Lower lobe of right lung (tissue), 2 donors: ENCODE data around the gene TPM1. TPM values are rescaled to one million over a fixed set of nuclear protein-coding genes. Genes with fewer than 3 reads are reported as not detected.

Experiments
- ATAC-seq, 2 donors: fragments of 200-7000 bp; cut with Tn5 transposase; one replicate each; pipeline ENCODE4 v1.9.1; 2020 to 2022; ENCODE audit warnings: mild to moderate bottlenecking in 2 of 2, moderate library complexity in 2 of 2
- DNase-seq: peaks from one replicate; pipeline ENCODE4 v3.0.0-alpha.2; 2020
- H3K27ac ChIP-seq: fragments of 200-600 bp; one replicate; pipeline ENCODE4 v1.8.0; 2022
- H3K27me3 ChIP-seq: fragments of 200-600 bp; one replicate; pipeline ENCODE4 v1.8.0; 2022; ENCODE audit warnings: low read depth
- H3K36me3 ChIP-seq: fragments of 200-600 bp; one replicate; pipeline ENCODE4 v1.8.0; 2022; ENCODE audit warnings: mild to moderate bottlenecking
- H3K4me1 ChIP-seq: fragments of 200-600 bp; one replicate; pipeline ENCODE4 v1.8.0; 2022
- H3K4me3 ChIP-seq: fragments of 200-600 bp; one replicate; pipeline ENCODE4 v1.8.0; 2022; ENCODE audit warnings: mild to moderate bottlenecking
- H3K9me3 ChIP-seq: fragments of 200-600 bp; one replicate; pipeline ENCODE4 v1.8.0; 2022
- CTCF ChIP-seq: fragments of 200-600 bp; IDR thresholded peaks from one replicate; pipeline ENCODE4 v1.8.0; 2022; ENCODE audit warnings: antibody characterized with exemption, mild to moderate bottlenecking
- intact Hi-C: fragments of 100-400 bp; cut with DNase I; formaldehyde crosslinking; loops from one replicate; pipeline ENCODE4 v1.11.0; 2022
- total RNA-seq: library from RNA; stranded (reverse); fragmentation: NEBNext Ultra II Directional; extraction: Animal tissue kit (Norgen Biotek cat#: 25700); gene quantifications from one replicate; pipeline ENCODE4 v1.2.1, GENCODE V29; 2021
- donor health status: DM: no; HTN: yes; CAD: no; lungs with severe emphysema.

TPM1 gene
- total RNA-seq, 1 donor from 2014 or later, result 137 TPM

DNA sequence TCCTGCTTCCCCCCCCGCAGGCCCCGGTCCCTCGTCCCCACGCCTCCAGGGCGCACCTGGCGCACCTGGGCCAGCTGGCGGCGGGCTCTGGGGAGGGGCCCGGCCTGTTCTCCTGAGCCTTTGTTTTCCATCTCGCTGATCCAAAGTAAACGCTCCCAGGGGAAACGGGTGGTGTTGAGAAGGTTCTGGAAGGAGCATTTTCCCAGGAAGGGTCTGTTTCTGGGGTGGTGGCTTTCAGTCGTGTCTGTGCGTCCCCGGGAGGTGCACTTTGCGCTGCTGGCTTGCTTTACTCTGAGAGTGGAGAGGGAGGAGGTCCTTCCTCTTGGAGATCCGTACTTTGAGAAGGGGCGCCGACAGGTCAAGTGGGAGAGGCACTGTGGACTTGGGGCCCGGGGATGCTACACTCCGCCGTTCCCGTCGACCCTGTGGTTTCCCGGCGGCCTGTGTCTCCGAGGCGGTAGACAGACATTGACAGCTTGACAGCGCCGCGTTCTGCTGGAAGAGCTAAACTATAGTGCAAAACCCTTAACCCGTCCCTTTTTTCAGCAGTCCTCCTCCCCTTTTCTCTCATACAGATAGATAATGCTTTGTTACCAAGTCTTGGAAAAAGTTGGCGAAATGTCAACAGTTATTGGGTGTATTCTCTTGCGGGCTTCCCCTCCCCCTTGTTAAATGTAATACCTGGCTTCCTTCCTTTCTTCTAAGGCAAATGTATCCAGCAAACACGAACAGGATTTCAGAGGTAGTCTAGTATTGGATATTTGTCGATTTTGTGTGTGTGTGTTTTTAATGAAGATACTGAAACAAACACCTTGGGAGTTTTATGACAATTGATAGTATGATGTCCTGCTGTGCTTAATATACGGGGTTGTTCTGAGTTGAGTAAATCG is 6.5 kb downstream of the TPM1 start:
- intact Hi-C loops, result no loop called here
- peak; percentile 5 to 69 for ATAC-seq

GRCh38 chr15:63049783-63050371 is 7.3 kb downstream of the TPM1 start:
- Histone ChIP-seq H3K36me3 (no peaks in the 10 kb centered on the region), H3K27me3 (peaks cover 7% of the 10 kb centered on the region), H3K4me3 (peak overlapping the region; percentile 100), H3K4me1 (peaks cover 75% of the 10 kb centered on the region), H3K9me3 (no peaks in the 10 kb centered on the region), H3K27ac (peak overlapping the region; percentile 92)
- no peak for DNase-seq
- intact Hi-C loops, result no loop called here
- TF ChIP-seq CTCF, result no peak
- ATAC-seq, result no peak

More for the DNA sequence above, 6.5 kb downstream of the TPM1 start:
- Histone ChIP-seq H3K27ac (peak overlapping the region; percentile 92), H3K9me3 (no peaks in the 10 kb centered on the region), H3K4me3 (peak overlapping the region; percentile 100), H3K4me1 (peaks cover 66% of the 10 kb centered on the region), H3K27me3 (peaks cover 15% of the 10 kb centered on the region), H3K36me3 (no peaks in the 10 kb centered on the region)
- TF ChIP-seq CTCF, result no peak
- DNase-seq, result peak; percentile 70

DNA sequence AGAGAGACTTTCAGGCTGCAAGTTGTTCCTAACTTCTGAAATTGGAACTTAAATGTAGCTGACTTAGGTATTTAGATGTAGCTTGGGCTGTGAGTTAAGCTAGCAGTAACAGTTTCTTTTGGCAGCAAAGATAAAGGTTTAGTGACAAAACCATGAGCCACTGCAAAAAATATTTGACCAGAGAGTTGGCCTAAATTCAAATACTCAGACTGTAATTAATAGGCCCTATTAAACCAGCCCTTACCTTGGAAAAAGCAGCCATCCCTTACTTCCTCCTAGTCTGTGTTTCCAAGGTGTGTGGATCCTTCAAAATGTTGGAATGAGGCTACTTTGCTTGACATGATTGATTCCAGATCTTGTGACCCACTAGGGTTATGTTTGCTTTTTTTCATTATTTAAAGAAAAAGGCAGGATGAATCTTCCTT is 8.2 kb downstream of the TPM1 start:
- no peak for ATAC-seq
- peaks cover 79% of the 10 kb centered on the region for H3K4me1 ChIP-seq
- H3K36me3 ChIP-seq, result no peaks in the 10 kb centered on the region
- H3K9me3 ChIP-seq, result no peaks in the 10 kb centered on the region
- H3K27me3 ChIP-seq, result peaks cover 5% of the 10 kb centered on the region
- peak overlapping the region; percentile 92 for H3K27ac ChIP-seq
- no peak for TF ChIP-seq CTCF
- DNase-seq, result no peak
- intact Hi-C loops, result no loop called here
- H3K4me3 ChIP-seq, result peak overlapping the region; percentile 100

GRCh38 chr15:63051156-63052066 is 8.9 kb downstream of the TPM1 start:
- no peaks in the 10 kb centered on the region for H3K9me3 ChIP-seq
- intact Hi-C loops, result no loop called here

More at GRCh38 chr15:63051156-63052066, 8.9 kb downstream of the TPM1 start:
- no peak for TF ChIP-seq CTCF
- no peak for DNase-seq
- no peak for ATAC-seq
- peaks cover 83% of the 10 kb centered on the region for H3K4me1 ChIP-seq
- H3K36me3 ChIP-seq, result no peaks in the 10 kb centered on the region
- no peaks in the 10 kb centered on the region for H3K27me3 ChIP-seq
- H3K27ac ChIP-seq, result peak overlapping the region; percentile 92
- peak overlapping the region; percentile 100 for H3K4me3 ChIP-seq
